Liver (tissue), 9 donors: ENCODE results near the gene SDHB. TPM values are rescaled to one million over a fixed set of nuclear protein-coding genes. Genes with fewer than 3 reads are reported as not detected.

Experiments used
- DNase-seq: peaks from one replicate; pipeline ENCODE4 v3.0.0-alpha.2; 2017; ENCODE audit warnings: low spot score
- H3K27ac ChIP-seq, 2 donors: one replicate each; pipeline ENCODE4 v1.7.0; 2013; ENCODE audit warnings: inconsistent platforms in 2 of 2, low read length in 2 of 2, control low read depth in 1 of 2, low read depth in 1 of 2, mild to moderate bottlenecking in 1 of 2
- H3K27me3 ChIP-seq, 4 donors: one replicate each; pipeline versions ENCODE4 v1.6.1 to v1.7.0; 2013; ENCODE audit warnings: low read length in 3 of 4, inconsistent platforms in 1 of 4, mild to moderate bottlenecking in 1 of 4, moderate library complexity in 1 of 4; ENCODE audit not compliant: control insufficient read depth in 4 of 4, insufficient read depth in 4 of 4
- H3K36me3 ChIP-seq, 4 donors: one replicate each; pipeline versions ENCODE4 v1.6.1 to v1.7.0; 2013; ENCODE audit warnings: low read length in 3 of 4, mild to moderate bottlenecking in 3 of 4, low read depth in 1 of 4, moderate library complexity in 1 of 4; ENCODE audit not compliant: control insufficient read depth in 4 of 4, insufficient read depth in 3 of 4
- H3K4me1 ChIP-seq, 4 donors: one replicate each; pipeline versions ENCODE4 v1.6.1 to v1.7.0; 2013; ENCODE audit warnings: low read length in 3 of 4, mild to moderate bottlenecking in 3 of 4, moderate library complexity in 1 of 4; ENCODE audit not compliant: control insufficient read depth in 4 of 4, insufficient read depth in 4 of 4
- H3K4me3 ChIP-seq, 3 donors: one replicate each; pipeline versions ENCODE4 v1.6.1 to v1.7.0; 2013; ENCODE audit warnings: low read length in 3 of 3, control low read depth in 1 of 3, low read depth in 1 of 3, mild to moderate bottlenecking in 1 of 3
- H3K9ac ChIP-seq, 2 donors: one replicate each; pipeline ENCODE4 v1.7.0; 2013; ENCODE audit warnings: low read length in 2 of 2, mild to moderate bottlenecking in 2 of 2, moderate library complexity in 2 of 2, control low read depth in 1 of 2, low read depth in 1 of 2
- H3K9me3 ChIP-seq, 4 donors: one replicate each; pipeline versions ENCODE4 v1.6.1 to v1.7.0; 2013; ENCODE audit warnings: low read length in 3 of 4; ENCODE audit not compliant: control insufficient read depth in 4 of 4
- EGR1 ChIP-seq, 2 donors: IDR thresholded peaks; 2 replicates each; pipeline ENCODE4 v1.6.1; 2016 to 2018; ENCODE audit warnings: antibody characterized with exemption in 2 of 2, low read depth in 2 of 2
- FOXA1 ChIP-seq: IDR thresholded peaks from 2 replicates; pipeline ENCODE4 v1.6.1; 2016; ENCODE audit warnings: antibody characterized with exemption
- FOXA2 ChIP-seq: IDR thresholded peaks from 2 replicates; pipeline ENCODE4 v1.6.1; 2016; ENCODE audit warnings: antibody characterized with exemption
- GABPA ChIP-seq, 2 donors: IDR thresholded peaks in 1 of 2; conservative IDR thresholded peaks in 1 of 2; 2 replicates each; pipeline ENCODE4 v1.6.1; 2016; ENCODE audit warnings: antibody characterized with exemption in 2 of 2, mild to moderate bottlenecking in 1 of 2, moderate library complexity in 1 of 2
- HNF4A ChIP-seq, 2 donors: conservative IDR thresholded peaks; 2 replicates each; pipeline ENCODE4 v1.6.1; 2016; ENCODE audit warnings: antibody characterized with exemption in 2 of 2, mild to moderate bottlenecking in 2 of 2
- HNF4G ChIP-seq: IDR thresholded peaks from 2 replicates; pipeline ENCODE4 v1.6.1; 2016; ENCODE audit warnings: antibody characterized with exemption
- JUND ChIP-seq, 2 donors: IDR thresholded peaks; 2 replicates each; pipeline ENCODE4 v1.6.1; 2016; ENCODE audit warnings: antibody characterized with exemption in 2 of 2
- MAX ChIP-seq: IDR thresholded peaks from 2 replicates; pipeline ENCODE4 v1.6.1; 2016; ENCODE audit warnings: antibody characterized with exemption
- RAD21 ChIP-seq, 2 donors: IDR thresholded peaks; 2 replicates each; pipeline ENCODE4 v1.6.1; 2016; ENCODE audit warnings: antibody characterized with exemption in 2 of 2, mild to moderate bottlenecking in 2 of 2
- REST ChIP-seq: IDR thresholded peaks from 2 replicates; pipeline ENCODE4 v1.6.1; 2016; ENCODE audit warnings: antibody characterized with exemption, mild to moderate bottlenecking
- RXRA ChIP-seq, 2 donors: IDR thresholded peaks; 2 replicates each; pipeline ENCODE4 v1.6.1; 2017 to 2018; ENCODE audit warnings: antibody characterized with exemption in 2 of 2, mild to moderate bottlenecking in 1 of 2
- SP1 ChIP-seq: IDR thresholded peaks from 2 replicates; pipeline ENCODE4 v1.6.1; 2018; ENCODE audit warnings: antibody characterized with exemption, mild to moderate bottlenecking
- TAF1 ChIP-seq: conservative IDR thresholded peaks from 2 replicates; pipeline ENCODE4 v1.6.1; 2016; ENCODE audit warnings: antibody characterized with exemption, mild to moderate bottlenecking
- ZBTB33 ChIP-seq: IDR thresholded peaks from 2 replicates; pipeline ENCODE4 v1.6.1; 2016; ENCODE audit warnings: antibody characterized with exemption
- WGBS: extraction: QIAGEN DNeasy Blood & Tissue Kit; methylation state at CpG from one replicate; pipeline ENCODE4 v1.1.7; 2013; 5-methylcytosine and 5-hydroxymethylcytosine counted together
- polyA plus RNA-seq, 2 donors: library from polyadenylated mRNA; stranded (reverse) in 1 of 2; unstranded in 1 of 2; fragments of 200-250 nt in 1 of 2; fragments of >200 nt in 1 of 2; fragmentation: Nextera tagmentation in 1 of 2; extraction: Ambion mirVana in 1 of 2; gene quantifications; one replicate each; pipeline versions ENCODE4 v1.2.1 to v1.2.3, GENCODE V29; 2013 to 2015
- total RNA-seq, 2 donors: library from RNA; depleted of rRNA; stranded (reverse); fragments of >200 nt; gene quantifications; one replicate each; pipeline ENCODE4 v1.2.3, GENCODE V29; 2014
- TF ChIP-seq, protein P1 (sequence below): IDR thresholded peaks from 2 replicates; pipeline ENCODE4 v1.6.1; 2016; ENCODE audit warnings: antibody characterized with exemption
- donor health status: healthy.
- donor health status: healthy.
- donor health status: healthy.
- donor health status: healthy.
- donor health status: healthy.

SDHB gene
- total and polyA plus RNA-seq, 4 donors: 73.9 to 279 (median 172) TPM

DNA sequence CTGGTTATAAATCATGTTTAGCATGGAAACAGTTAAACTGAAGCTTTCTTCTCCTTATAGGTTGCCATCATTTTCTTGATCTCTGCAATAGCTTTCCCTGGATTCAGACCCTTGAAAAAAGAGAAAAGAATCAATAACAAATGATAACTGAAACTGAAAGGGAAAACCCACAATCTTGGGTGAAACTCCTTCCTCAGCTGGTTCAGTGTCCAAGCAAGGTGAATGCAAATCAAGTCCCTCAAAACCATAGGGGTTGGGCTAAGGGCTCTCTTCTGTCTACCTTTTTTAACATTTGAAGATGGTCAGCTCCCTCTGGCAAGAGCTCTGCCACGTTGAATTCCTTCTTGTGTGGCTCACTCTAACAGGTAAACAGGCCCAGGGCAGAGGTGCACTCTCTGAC, 35.0 kb downstream of the SDHB start:
- Histone ChIP-seq H3K4me1 (no peaks in the 10 kb centered on the region), H3K9ac (no peak overlapping the region), H3K4me3 (no peak overlapping the region), H3K27ac (no peak overlapping the region), H3K27me3 (no peaks in the 10 kb centered on the region), H3K9me3 (no peaks in the 10 kb centered on the region), H3K36me3 (peaks cover 20 to 61% (median 51%) of the 10 kb centered on the region in 4 donors)
- TF ChIP-seq ZBTB33 (no peak), HNF4G (no peak)
- WGBS: 40% methylated on average over 1 of the region's 1 CpG
- no peak for DNase-seq

DNA sequence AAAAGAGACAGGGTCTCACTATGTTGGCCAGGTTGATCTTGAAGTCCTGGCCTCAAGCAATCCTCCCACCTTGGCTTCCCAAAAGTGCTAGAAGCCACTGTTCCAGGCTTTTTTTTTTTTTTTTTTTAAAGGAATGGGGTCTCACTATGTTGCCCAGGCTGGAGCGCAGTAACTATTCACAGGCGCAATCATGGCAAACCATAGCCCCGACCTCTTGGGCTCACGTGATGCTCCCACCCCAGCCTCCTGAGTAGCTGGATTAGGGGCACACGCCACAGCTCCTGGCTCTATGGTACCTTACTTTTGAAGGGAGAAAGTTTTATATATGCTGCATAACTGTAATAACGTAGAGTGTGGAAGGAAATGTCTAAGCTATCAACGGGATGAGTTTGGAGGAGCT, 36.4 kb downstream of the SDHB start:
- WGBS: 97% methylated on average over 7 of the region's 7 CpGs
- Histone ChIP-seq H3K9ac (no peak overlapping the region), H3K27me3 (no peaks in the 10 kb centered on the region), H3K4me3 (no peak overlapping the region), H3K27ac (no peak overlapping the region), H3K36me3 (peaks cover 18 to 47% (median 37%) of the 10 kb centered on the region in 4 donors), H3K9me3 (no peaks in the 10 kb centered on the region), H3K4me1 (peaks cover 0 to under 1% (median 0%) of the 10 kb centered on the region in 4 donors)
- no peak for DNase-seq
- no peak for TF ChIP-seq HNF4G
- TF ChIP-seq REST: no peak
- no peak for TF ChIP-seq FOXA2
- TF ChIP-seq TAF1: no peak
- TF ChIP-seq EGR1 (IDR thresholded peaks at IDR 0.05; ENCODE audit: low read depth in 2 of 2): no peak
- no peak for TF ChIP-seq JUND (IDR thresholded peaks at IDR 0.05)
- TF ChIP-seq RXRA (IDR thresholded peaks at IDR 0.05): no peak
- no peak for TF ChIP-seq GABPA (IDR thresholded peaks at IDR 0.05 in 1 of 2, conservative IDR thresholded peaks at IDR 0.05 in 1 of 2)
- TF ChIP-seq, protein P1, sequence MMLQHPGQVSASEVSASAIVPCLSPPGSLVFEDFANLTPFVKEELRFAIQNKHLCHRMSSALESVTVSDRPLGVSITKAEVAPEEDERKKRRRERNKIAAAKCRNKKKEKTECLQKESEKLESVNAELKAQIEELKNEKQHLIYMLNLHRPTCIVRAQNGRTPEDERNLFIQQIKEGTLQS: no peak
- TF ChIP-seq RAD21 (IDR thresholded peaks at IDR 0.05): no peak
- TF ChIP-seq FOXA1: no peak

GRCh38 chr1:17016317-17016661, 37.5 kb downstream of the SDHB start:
- DNase-seq: no peak
- 88% methylated on average over 5 of the region's 5 CpGs for whole genome bisulfite sequencing
- H3K9ac ChIP-seq: no peak overlapping the region
- peaks cover under 1 to 9% (median 6%) of the 10 kb centered on the region in 4 donors for H3K4me1 ChIP-seq
- TF ChIP-seq FOXA2 (no peak), MAX (no peak), SP1 (no peak), JUND (IDR thresholded peaks at IDR 0.05) (no peak), FOXA1 (no peak), TAF1 (no peak), HNF4A (conservative IDR thresholded peaks at IDR 0.05) (no peak), REST (no peak), HNF4G (no peak), GABPA (IDR thresholded peaks at IDR 0.05 in 1 of 2, conservative IDR thresholded peaks at IDR 0.05 in 1 of 2) (no peak)
- H3K36me3 ChIP-seq: peaks cover 12 to 36% (median 27%) of the 10 kb centered on the region in 4 donors
- H3K27ac ChIP-seq: no peak overlapping the region
- no peaks in the 10 kb centered on the region for H3K27me3 ChIP-seq
- H3K4me3 ChIP-seq: no peak overlapping the region
- no peaks in the 10 kb centered on the region for H3K9me3 ChIP-seq
